Embryonic facial prominence (tissue), 1 donor: ENCODE results near the gene FEN1.

Source experiments
- DNase-seq: peaks from one replicate; pipeline ENCODE4 v3.0.0-alpha.2; 2016; ENCODE audit errors: extremely low spot score

The FEN1 gene

GRCh38 chr11:61795459-61795858, 2.7 kb downstream of the FEN1 start:
- DNase-seq = no peak

- no peak for DNase-seq
These were observed 3.3 kb downstream of the FEN1 start for GRCh38 chr11:61795876-61796526.

- DNase-seq = peak; percentile 60
These were observed 4.7 kb downstream of the FEN1 start for GRCh38 chr11:61797263-61797944.

GRCh38 chr11:61799665-61800284, 7.1 kb downstream of the FEN1 start:
- DNase-seq = no peak

GRCh38 chr11:61800331-61801281, 7.9 kb downstream of the FEN1 start:
- DNase-seq = no peak

GRCh38 chr11:61802605-61803004, 9.9 kb downstream of the FEN1 start:
- no peak for DNase-seq

- no peak for DNase-seq
These were observed 11.4 kb downstream of the FEN1 start for GRCh38 chr11:61803889-61804647.

GRCh38 chr11:61805146-61805545, 12.4 kb downstream of the FEN1 start:
- DNase-seq = no peak

GRCh38 chr11:61806785-61807184, 14.1 kb downstream of the FEN1 start:
- DNase-seq = no peak

- DNase-seq = no peak
These were observed 18.0 kb downstream of the FEN1 start for GRCh38 chr11:61810671-61811175.

GRCh38 chr11:61811831-61812230, 19.1 kb downstream of the FEN1 start:
- DNase-seq = no peak

GRCh38 chr11:61812736-61813411, 20.2 kb downstream of the FEN1 start:
- no peak for DNase-seq

GRCh38 chr11:61814247-61814957, 21.7 kb downstream of the FEN1 start:
- DNase-seq = no peak

GRCh38 chr11:61814958-61815789, 22.5 kb downstream of the FEN1 start:
- DNase-seq = peak; percentile 48

GRCh38 chr11:61815790-61816735, 23.4 kb downstream of the FEN1 start:
- DNase-seq = no peak

- peak; percentile 78 for DNase-seq
These were observed 24.2 kb downstream of the FEN1 start, which contains the start of gene FADS1 for GRCh38 chr11:61816736-61817455. TSS of gene FADS1 (minus strand) at chr11:61817003. CDS start at chr11:61816929, 74 bp downstream.
